HG03558 (cell line): ENCODE results near the gene CLDN25.
"Not testable (repeated sequence)": the region's sequence is repeated elsewhere in the genome, so short reads cannot be mapped to it uniquely, and the experiment has no call there.

Experiments used
- ATAC-seq: cut with Tn5 transposase; IDR thresholded peaks from one replicate; pipeline ENCODE4 v1.9.1; 2021; ENCODE audit warnings: moderate number of reproducible peaks; ENCODE audit not compliant: unreplicated experiment; ENCODE audit errors: extremely low read depth

Gene CLDN25

GRCh38 chr11:113779496-113779895 is at the start of gene CLDN25:
TSS of gene CLDN25 (plus strand) at chr11:113779796. CDS start at chr11:113779796, 0 bp downstream.
- no peak for ATAC-seq

GRCh38 chr11:113730887-113731726 is 48.5 kb upstream of the CLDN25 start:
- no peak for ATAC-seq

GRCh38 chr11:113732092-113732491 is 47.5 kb upstream of the CLDN25 start:
- ATAC-seq, result no peak

GRCh38 chr11:113736323-113736722 is 43.3 kb upstream of the CLDN25 start:
- ATAC-seq, result no peak

GRCh38 chr11:113752932-113753331 is 26.7 kb upstream of the CLDN25 start:
- no peak for ATAC-seq

DNA sequence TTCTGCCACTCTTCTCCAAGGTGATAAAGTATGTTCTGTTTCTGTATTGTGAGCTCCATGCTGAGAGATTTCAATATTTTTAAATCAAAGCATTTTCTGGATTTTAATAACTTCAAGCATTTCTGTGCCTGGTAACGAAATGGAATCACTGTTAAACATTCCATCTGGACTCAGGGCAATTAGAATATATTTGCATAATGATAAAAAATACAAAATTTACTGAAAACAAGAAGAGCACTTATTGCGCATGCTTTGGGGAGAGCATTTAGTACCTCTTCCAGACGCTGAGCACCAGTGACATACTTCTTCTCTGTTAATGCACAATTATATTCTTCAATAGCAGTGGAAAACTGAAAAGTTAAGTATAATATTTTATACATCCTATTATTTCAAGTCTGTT is 19.4 kb upstream of the CLDN25 start:
- ATAC-seq, result no peak

DNA sequence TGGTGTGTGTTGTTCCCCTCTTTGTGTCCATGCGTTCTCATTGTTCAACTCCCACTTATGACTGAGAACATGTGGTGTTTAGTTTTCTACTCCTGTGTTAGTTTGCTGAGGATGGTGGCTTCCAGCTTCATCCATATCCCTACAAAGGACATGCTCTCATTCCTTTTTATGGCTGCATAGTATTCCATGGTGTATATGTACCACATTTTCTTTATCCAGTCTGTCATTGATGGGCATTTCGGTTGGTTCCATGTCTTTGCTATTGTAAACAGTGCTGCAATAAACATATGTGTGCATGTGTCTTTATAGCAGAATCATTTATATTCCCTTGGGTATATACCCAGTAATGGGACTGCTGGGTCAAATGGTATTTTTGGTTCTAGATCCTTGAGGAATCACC is 16.6 kb upstream of the CLDN25 start:
- not testable (repeated sequence) for ATAC-seq

- no peak for ATAC-seq
These were observed 14.9 kb upstream of the CLDN25 start for GRCh38 chr11:113764527-113765219.

GRCh38 chr11:113771964-113772363 is 7.6 kb upstream of the CLDN25 start:
- no peak for ATAC-seq

DNA sequence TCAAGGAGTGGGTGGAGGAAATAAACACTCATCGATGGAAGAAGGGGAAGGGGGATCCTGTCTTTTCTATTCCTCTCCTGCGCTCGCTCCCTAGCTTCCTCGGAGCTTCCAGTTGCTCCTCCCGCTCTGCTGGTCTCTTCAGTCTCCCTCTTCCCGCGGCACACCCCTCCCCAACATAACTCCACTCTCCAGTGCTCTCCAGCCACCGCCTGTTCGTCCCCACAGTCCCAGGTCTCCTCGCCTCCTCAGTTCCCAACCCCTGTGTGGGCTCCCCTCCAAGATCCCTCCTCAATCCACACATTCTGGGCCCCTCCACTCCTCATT is 6.5 kb upstream of the CLDN25 start:
- ATAC-seq, result no peak

GRCh38 chr11:113773416-113774173 is 6.0 kb upstream of the CLDN25 start, which contains the start of gene ZW10:
TSS of gene ZW10 (minus strand) at chr11:113773692. CDS start at chr11:113773666, 26 bp downstream.
- ATAC-seq, result peak; percentile 89

DNA sequence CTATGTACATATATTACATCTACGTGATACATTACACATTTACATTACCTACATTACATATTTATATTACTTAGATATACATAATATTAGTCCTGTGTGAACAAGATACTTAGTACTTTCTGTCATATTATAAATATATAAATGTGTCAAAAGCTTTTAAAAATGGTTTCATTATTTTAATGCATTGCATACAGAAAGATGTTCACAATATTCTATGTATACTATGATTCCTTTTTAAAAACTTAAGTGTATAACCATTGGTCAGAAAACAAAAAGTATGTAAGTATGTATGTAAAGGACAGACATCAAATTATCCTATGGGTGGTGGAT is 5.5 kb upstream of the CLDN25 start:
- ATAC-seq, result no peak

GRCh38 chr11:113778111-113778910 is 1.3 kb upstream of the CLDN25 start:
- no peak for ATAC-seq

GRCh38 chr11:113781682-113782081 is 2.1 kb downstream of the CLDN25 start:
- no peak for ATAC-seq

DNA sequence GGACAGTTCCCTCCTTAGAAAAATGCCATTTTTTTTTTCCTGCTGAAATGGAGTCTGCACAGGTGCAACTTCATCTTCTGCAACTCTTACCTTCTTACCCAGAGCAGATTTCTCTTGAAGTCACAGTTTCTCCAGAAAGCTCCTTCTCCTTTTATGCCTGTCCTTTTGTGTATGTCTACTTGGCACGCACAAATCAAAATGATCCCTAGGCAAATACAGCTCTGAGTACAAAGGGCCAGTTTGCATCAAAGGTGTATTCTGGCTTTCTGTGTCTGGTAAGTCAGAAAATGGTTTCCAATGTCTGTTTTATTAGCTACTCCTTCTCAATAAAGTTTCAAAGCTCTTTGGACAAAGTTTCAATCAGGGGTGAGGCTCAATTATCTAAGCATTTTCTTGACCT is 2.5 kb downstream of the CLDN25 start:
- ATAC-seq, result no peak

DNA sequence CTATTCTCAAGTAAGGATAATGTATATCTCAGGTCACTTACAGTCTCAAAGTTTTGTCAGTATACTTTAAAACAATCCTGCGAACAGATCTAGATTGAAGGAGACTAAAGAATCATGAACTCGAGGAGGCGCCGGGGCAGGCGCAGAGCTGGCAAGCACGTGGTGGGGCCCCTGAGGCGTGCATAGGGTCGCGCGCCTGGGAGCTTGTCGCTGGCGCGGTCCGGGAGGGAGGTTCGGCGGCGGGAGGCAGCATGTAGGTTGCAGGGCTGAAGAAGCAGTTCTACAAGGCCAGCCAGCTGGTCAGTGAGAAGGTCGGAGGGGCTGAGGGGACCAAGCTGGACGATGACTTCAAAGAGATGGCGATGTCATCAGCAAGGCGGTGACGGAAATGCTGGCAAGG is 9.4 kb downstream of the CLDN25 start:
- ATAC-seq, result not testable (repeated sequence)

GRCh38 chr11:113789675-113790320 is 10.2 kb downstream of the CLDN25 start:
- ATAC-seq, result no peak

GRCh38 chr11:113796663-113797259 is 17.2 kb downstream of the CLDN25 start:
- ATAC-seq, result no peak

DNA sequence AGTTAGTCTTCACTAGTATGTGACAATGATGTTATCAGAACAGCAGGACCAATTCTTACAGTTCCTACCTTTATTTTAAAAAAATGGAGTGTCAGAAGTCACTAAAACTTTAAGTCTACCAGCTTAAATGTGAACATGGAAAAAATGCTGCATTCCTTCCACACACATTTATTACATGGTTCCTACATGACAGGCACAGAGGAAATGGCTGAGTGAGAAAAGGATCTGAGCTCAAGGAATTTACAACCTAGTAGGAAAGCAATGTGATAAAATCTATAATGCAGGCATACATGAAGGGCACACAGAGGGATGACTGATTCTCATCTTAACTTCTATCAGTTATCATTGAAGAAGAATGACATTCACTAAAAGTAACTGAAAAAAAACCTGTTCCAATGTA is 23.0 kb downstream of the CLDN25 start:
- no peak for ATAC-seq
